Inflammatory macrophage (primary cell): ENCODE results near the gene ZNF155.
"Not testable (repeated sequence)": the region's sequence is repeated elsewhere in the genome, so short reads cannot be mapped to it uniquely, and the experiment has no call there.

Experiments
- DNase-seq, 2 donors: peaks; one replicate each; pipeline ENCODE4 v3.0.0-alpha.2; 2020 to 2022
- total RNA-seq, 18 experiments: gene quantifications; one replicate each; lab custom pipeline; 2026; ENCODE audit warnings: mixed read lengths in 6 of 18, inconsistent platforms in 2 of 18; lab: John Stamatoyannopoulos, UW

ZNF155 gene
- total RNA-seq = 1.6 to 12.2 (median 6.4) reads per million in 18 experiments

GRCh38 chr19:43983912-43984686 lies at the start of gene ZNF155:
Gene ZNF155 (plus strand): TSS chr19:43984188. CDS start chr19:43988544, 4,356 bp downstream.
- peak; percentile 93 to 94 for DNase-seq

GRCh38 chr19:43934985-43935708 lies 48.8 kb upstream of the ZNF155 start, which contains the start of gene ZNF45:
Gene ZNF45 (minus strand): TSS chr19:43935282. CDS start chr19:43922185, 13,097 bp downstream.
- peak; percentile 89 to 93 for DNase-seq

DNA sequence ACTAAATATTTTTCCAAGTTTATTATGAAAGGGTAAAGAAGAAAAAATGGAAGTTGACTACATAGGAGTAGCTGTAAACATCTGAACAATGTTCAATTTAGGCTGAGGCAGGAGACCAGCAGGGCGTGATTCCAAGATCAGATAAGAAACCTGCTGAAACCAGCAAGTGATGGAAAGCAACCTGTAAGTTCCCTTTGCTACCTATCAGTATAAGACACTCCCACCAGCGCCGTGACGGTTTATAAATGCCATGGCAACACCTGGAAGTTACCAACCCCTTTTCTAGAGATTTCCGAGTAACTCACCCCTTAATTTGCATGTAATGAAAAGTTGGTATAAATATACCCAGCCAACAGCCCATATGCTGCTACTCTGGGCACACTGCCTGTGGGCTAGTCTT lies 47.8 kb upstream of the ZNF155 start:
- no peak for DNase-seq

- no peak for DNase-seq
These were observed 44.3 kb upstream of the ZNF155 start for GRCh38 chr19:43939557-43940260.

GRCh38 chr19:43940719-43941118 lies 43.3 kb upstream of the ZNF155 start:
- DNase-seq = no peak

DNA sequence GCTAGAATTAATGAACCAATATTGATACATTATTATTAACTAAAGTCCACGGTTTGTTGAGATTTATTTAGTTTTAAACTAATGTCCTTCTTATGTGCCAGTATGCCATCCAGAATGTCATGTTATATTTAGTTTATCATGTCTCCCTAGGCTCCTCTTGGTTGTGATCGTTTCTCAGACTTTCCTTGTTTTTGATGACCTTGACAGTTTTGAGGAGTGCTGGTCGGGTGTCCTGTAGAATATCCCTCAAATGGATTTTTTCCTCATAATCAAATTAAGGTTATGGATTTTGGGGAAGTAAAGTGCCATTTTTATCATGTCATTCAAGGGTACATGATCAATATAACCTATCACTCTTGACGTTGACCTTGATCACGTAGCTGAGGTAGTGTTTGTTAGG lies 42.8 kb upstream of the ZNF155 start:
- DNase-seq = no peak

DNA sequence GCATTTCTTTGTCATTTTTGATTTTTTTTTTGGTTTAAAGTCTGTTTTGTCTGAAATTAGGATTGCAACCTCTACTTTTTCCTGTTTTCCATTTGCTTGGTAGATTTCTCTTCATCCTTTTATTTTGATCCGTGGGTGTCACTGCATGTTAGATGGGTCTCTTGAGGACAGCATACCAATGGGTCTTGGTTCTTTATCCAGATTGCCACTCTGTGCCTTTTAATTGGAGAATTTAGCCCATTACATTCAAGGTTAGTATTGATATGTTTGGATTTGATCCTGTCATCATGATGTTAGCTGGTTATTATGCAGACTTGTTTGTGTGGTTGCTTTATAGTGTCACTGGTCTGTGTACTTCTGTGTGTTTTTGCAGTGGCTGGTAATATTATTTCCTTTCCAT lies 36.6 kb upstream of the ZNF155 start:
- DNase-seq = not testable (repeated sequence)

- DNase-seq = not testable (repeated sequence)
These were observed 34.2 kb upstream of the ZNF155 start for GRCh38 chr19:43949803-43950202.

DNA sequence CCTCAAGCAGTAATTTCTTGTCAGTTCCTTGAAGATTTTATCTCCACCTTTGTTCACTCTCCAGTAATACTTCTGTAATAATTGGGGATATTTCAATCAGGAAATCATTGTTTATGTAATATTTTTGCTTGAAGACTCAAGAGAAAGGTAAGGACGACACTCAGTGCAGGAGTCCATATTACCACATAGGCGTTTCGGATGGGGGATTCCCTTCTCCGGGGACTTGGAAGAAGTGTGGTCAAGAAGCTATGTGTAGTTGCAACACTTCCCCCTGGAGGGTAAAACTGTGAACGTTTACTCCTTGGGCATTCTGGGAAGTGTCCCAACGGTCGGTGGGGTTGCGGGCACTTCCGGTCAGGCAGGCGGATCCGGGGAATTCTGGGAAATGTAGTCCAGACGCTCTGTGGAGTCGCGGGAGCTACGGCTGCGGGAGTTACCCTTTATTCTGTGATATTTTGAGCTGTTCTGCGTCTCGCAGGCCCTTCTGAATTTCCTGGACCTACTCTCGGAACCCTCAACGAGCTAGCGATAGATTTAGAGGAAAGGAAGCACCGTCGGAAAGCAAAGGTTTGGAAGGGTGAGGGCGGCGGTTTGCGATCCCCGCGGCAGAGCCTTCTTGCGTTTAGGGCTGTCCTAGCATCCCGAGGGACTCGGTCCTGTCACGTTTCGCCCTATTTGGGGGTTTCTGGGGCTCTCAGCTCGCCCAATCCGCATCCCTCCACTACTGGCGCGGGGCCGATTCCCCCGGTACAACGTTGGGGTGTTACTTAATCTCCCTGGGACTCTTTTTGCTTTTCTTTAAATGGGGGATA lies 32.9 kb upstream of the ZNF155 start, which contains the start of gene ZNF221:
TSS of gene ZNF221 (plus strand) at position 395 of the 812 bp plus-strand sequence. CDS start 11,499 bp downstream, outside the sequence.
- DNase-seq = peak; percentile 97 to 98

DNA sequence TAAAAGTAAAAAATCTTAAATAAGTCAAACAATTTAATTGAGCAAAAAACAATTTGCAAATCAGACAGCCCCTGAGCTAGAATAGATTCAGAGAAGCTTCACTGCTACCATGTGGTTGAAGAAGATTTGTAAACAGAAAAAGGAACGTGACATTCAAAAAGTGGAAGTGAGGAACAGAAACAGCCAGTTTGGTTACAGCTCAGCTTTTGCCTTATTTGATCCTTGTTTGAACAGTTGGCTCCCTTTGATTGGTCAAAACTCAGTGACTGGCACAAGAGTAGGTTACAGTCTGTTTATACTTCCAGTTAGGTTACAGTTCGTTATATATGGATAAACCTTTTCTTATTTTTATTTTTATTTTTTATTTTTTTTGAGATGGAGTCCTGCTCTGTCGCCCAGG lies 27.2 kb upstream of the ZNF155 start:
- peak; percentile 18 to 24 for DNase-seq

DNA sequence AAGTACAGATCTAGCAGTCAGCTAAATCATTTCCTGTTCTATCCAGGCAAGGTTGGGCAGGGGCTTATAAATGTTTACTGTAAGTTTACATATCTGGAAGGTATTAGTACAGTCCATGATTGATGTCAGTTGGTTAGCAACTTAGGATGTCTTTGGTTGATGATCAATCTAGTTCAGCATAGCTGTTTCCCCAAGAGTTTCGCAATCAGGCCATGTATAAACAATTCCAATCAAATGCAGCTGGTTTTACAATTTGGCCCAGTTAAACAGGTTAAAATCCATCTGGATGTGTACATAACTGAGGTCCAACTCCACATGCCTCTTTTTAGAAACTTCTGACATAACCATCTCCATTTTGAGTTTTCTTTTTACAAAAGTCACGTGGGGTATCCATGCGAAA lies 26.1 kb upstream of the ZNF155 start:
- DNase-seq = no peak

DNA sequence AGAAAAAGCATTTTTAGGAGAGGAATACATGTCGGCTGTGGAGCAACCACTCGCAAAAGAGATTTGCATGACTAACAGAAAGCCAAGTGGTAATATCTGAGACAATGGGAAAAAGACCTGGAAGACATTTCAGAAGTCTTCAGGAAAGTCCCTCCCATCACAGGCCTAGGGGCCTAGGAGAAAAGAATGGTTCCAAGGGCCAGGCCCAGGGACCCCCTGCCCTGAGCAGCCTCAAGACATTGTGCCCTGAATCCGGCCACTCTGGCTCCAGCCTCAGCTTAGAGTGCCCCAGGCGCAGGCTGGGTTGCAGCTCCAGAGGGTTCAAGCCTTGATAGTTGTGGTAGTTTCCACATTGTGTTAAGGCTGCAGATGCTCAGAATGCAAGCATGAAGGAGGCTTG lies 23.6 kb upstream of the ZNF155 start:
- no peak for DNase-seq

GRCh38 chr19:43966079-43966694 lies 17.8 kb upstream of the ZNF155 start:
- no peak for DNase-seq

DNA sequence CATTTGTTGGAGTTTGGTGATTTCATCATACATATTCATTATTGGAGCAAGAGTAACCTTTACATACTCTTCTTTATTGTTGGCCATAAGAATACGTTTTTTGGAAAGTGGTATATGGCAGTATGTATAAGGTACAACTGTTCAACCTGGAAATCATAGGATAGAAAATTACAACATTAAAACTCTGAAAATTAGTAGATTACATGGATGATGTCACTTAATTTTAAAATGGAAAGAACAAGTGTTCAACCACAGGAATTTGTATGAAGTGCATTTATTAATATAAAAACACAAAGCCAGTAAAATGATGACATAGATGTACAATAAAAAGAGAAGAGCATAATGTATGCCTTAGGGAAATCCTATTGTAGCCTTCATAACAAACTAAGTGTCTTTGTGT lies 7.3 kb upstream of the ZNF155 start:
- no peak for DNase-seq

- no peak for DNase-seq
These were observed 460 bp upstream of the ZNF155 start for GRCh38 chr19:43983544-43983911.

DNA sequence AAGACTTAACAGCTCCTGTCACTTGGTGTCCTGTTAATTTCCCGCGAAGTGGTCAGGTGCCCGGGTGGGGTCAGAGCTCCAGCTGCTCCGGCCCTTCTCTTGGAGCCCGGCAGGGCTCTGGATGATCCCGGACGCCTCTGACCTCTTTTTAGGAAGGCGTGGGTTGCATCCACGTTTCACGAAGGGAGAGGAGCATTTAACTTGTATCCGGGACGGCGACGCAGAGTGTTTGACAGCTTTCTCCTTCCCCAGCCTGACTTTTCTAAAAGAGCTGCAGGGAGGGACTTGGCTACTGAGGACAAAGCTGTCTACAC lies 656 bp downstream of the ZNF155 start:
- peak in 1 of 2 donors; percentile 33 for DNase-seq

DNA sequence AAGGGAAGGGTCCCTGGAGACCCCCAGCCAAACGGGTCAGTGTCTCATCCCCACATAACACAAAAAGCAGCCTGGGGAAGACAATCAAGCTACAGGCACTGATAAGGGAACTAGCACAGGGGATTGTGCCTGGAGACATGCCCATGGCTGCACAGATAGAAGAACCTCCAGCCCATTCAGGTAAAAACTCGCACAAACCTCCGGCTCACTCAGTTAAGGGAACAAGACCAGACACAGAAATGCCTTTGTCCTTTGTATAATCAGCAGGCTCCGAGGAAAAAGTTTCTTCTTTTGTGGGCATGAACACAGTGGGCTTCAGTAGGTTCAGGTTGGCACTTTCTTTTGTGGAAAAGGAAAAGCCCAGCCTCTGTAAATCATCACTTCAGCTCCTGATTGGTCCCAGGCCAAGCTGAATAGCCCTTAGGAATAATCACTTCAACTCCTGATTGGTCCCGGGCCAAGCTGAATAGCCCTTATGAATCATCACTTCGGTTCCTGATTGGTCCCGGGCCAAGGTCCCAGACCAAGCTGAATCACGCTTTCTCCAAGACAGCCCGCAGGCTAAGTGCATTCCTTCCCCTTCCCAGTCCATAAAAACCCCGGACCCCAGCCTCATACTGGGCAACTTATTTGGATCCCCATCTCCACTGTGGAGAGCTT lies 13.8 kb downstream of the ZNF155 start:
- no peak for DNase-seq

- no peak for DNase-seq
These were observed 18.2 kb downstream of the ZNF155 start for GRCh38 chr19:44002212-44002565.

GRCh38 chr19:44002566-44003460 lies 18.8 kb downstream of the ZNF155 start, which contains the start of gene ZNF230:
Gene ZNF230 (plus strand): TSS chr19:44002957. CDS start chr19:44007079, 4,122 bp downstream.
- DNase-seq = peak; percentile 97

DNA sequence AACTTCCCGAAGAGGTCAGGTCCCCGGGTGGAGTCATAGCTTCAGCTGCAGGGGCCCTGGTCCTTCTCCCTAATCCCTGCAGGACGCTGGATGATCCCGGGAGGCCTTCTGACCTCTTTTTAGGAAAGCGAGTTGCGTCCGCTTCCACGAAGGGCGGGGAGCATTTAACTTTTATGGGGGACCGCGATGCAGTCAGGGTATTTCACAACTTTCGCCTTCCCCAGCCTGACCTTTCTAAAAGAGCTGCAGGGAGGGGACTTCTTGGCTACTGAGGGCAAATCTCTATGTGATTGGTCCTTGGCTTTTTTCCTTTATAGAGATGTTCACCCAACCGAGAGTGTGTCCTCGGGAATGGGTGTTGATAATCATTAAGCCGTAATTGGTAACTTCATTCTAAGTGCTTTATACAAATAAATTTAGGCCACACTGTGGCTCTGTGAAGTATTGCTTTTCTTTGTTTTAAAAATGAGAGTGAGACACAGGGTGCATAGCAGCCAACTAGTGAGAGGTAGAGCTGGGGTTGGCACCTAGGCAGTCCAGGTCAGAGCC lies 19.5 kb downstream of the ZNF155 start:
- peak in 1 of 2 donors; percentile 12 for DNase-seq
